Measurements from ENCODE around the gene PCNX2.

DNA sequence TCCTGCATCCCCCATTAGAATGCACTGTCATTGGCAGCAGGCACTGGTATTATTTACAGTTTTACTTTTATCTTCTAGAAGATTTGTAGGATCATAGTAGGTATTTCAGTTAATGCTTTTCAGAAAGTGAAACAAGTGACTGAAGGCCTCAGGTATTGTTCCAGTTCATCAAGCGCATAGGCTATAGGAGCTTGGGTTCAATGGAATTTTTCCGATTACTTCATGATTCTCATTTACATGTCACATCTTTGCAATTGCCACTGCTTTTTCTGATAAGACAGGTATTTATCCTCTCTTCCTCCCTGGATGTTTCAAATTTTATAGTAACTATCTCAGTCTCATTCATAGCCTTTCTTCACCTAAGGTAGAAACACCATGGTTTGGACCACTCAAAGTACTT lies 183.8 kb downstream of the PCNX2 start:
- TF ChIP-seq EZH2 (IDR thresholded peaks at IDR 0.05; ENCODE audit: borderline replicate concordance) (no peak), EZH2phosphoT487 (IDR thresholded peaks at IDR 0.05; ENCODE audit: low read depth, severe bottlenecking, unreplicated experiment) (no peak)

Data from hepatocyte (in vitro differentiated cells).